Stimulated activated CD4-positive, alpha-beta T cell treated with anti-CD3 and anti-CD28 coated beads, Interleukin-12 subunit alpha, Interleukin-12 subunit beta, amount 100 ng/mL, for 48 hours (primary cell): ENCODE measurements around the gene SKIC8.

Source experiments
- DNase-seq, 3 donors: peaks; one replicate each; pipeline ENCODE4 v3.0.0-alpha.2; 2020; ENCODE audit warnings: low read depth in 2 of 3, low spot score in 1 of 3

Gene SKIC8

DNA sequence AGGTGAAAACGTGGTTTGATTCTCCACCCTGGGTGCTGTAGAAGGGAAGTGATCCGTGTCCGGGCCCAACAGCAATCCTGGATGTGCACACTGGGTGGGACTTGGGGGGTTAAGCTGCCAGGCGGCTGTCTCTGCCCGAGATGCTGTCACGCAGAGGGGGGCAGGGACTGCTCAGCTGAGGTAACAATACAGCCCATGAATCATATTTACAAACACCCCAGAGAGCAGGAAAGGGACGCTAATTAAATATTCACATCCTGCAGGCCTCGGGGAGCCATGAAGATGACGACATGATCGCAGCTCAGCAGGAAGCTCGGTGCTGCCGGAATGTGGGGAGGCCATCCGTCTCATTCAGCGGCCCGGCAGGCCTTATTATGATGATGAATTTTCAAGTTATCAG lies 22.8 kb upstream of the SKIC8 start:
- no peak for DNase-seq

DNA sequence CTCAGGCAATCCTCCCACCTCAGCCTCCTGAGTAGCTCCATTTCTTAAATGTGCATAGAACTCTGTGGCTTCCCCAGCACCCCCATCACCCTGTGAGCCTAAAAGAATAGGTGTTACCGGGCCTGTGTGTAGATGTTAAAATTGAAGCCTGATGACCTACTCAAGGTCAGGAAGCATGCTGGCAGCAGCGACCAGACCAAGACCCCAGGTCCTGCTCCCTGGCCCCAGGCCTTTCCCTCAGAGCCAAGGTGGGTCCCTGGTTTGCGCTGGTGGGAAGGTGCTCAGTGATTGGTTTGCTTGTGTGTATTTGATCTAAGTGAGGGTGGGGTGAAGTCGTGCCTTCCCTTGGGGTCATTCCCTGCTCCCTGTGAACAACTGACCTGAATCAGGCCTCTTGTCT lies 22.4 kb upstream of the SKIC8 start:
- DNase-seq = no peak

DNA sequence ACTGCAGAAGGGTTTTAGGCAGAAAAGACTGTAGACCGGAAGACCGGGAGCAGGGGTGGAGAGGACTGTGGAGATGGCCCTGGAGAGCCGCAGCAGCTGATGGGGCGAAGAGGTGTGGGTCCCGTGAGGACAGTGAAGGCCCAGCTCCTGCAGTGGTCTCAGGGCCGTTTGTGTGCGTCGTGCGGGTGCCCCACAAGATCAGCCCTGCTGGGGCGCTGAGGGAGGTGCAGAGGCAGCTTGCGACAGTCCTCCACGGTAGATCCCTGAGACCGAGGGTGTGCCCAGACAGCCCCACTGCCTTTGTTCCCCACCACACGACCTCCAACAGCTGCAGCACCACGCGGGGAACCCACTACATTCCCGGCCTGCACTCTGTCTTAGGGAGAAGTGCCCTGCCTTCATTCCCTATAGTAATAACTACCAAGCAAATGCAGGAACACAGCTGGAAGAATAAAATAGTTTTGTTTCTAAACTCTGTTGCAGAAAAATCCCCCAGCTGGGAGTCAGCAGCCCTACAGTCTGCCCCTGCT lies 21.7 kb upstream of the SKIC8 start:
- DNase-seq = no peak

DNA sequence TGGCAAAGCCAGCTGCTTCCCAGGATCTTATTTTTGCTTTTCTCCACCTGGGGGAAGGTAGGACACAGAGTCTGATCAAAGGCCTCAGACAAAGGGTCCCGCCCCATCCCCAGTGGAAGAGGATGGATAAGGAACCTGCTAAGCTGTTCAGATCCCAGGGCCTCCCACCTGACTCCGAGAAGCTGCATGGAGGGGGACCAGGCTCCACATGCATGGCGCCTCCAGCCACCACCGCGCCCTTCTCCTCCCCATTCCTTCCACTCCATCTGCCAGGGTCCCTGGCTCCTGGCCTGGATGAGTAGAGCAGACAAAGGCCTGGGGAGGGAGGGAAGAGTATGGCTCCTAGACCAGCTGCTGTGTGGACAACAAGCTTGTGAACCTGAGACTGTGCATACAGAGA lies 20.8 kb upstream of the SKIC8 start:
- no peak for DNase-seq

DNA sequence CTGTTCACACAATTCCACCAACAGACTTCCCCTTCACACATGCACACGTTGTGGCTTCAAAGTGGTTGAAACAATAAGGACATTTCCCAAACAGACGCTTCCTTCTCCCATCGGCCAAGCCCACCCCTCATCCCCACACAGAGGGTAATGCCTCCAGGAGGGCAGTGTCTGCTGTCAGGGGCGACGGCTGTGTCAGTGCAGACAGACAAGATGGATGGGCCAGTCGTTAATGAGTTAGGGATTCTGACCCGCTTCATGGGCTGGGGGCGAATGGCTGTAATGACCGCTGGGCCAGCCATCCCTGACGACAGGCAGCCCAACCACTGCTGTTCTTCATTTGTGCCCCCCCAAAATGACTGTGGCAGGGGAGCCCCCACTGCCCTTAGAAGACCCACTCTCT lies 20.2 kb upstream of the SKIC8 start:
- DNase-seq = no peak

DNA sequence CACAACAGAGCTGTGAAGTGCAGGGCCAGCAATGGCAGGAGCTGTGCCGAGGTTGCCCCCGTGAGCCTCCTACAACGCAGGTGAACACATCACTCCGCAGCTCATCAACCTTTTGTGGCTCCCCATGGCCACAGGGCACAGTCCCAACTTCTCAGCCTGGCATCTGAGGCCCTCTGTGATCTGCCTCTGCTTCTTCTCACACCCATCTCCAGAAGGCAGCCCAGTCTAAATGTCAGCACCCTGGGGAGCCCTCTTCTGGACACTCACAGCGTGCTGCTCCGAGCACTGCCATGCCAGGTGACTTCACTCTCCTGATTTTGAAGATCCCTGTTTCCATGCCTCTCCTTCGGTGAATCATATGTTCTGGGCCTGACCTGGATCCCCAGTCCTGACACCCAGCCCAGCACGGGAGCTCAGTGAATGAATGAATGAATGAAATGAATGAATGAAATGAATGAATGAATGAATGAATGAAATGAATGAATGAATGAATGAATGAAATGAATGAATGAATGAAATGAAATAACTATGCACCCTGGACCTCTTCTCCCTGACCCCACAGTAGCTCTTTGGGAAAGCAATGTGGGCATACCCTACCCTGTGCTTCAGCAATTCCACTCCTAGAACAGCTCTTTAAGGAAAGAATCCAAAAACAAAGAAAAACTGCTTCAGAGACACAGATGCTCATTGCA lies 17.9 kb upstream of the SKIC8 start:
- DNase-seq = no peak

DNA sequence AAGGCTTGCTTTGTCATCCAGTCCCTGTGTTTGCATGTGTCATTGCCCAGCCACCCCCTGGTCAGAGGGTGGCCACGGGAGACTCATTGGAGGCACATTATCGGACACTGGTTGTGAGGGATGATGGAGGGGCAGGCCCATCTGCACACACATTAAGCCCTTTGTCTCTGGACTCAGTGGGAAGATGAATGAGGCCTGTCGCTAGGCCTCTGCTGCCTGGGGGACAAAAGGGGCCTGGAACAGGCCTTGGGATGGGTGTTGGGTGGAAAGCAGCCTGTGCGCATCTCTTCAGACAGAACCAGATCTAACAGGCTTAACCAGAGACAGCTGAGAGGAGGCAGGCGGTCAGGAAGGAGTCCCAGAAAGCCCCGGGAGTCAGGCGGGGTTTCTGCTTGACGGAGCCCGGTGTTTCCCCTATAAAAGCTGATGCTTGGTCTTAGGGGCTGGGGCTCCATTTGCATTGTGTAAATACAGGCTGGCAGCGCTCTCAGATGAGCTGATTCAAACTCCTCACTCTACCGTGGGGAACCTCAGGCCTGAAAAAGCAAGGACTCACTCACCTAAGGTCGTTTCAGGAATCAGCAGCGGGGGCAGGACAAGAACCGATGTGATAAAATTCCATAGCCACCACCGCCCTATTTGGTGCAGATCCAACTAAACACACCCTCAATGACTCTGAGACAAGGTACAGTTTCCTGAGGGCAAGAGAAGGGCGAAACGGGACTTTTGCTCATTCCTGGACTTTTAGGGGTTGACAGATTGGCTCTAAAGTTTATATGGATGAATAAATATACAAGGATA lies 17.1 kb upstream of the SKIC8 start:
- DNase-seq = no peak

DNA sequence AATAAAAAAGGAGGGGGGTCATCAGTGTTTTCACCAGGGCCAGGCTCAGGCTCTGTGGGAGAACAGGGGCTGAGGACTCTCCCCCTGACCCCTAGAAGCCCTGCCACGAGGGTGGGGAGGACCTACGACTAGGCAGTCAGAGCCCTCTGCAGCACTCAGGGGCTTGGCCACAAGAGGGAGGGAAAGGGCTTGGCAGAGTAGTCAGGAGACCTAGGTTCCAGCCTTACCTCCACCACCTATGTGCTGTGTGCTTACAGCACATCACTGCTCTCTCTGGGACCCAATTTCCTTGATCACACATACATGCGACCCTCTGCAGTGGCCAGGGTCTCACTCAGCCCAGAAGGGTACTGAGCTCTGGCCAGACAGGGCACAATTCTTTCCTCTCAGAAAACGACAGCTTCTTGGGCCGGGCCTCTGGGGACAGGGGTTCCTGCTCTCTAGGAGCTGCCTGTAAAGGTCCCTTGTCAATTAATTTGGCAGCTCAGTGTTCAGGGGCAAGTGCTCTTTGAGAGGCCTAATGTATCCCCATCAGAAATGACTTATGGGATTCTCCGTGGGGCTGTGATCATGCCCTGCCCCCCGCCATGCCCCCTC lies 16.4 kb upstream of the SKIC8 start:
- no peak for DNase-seq

DNA sequence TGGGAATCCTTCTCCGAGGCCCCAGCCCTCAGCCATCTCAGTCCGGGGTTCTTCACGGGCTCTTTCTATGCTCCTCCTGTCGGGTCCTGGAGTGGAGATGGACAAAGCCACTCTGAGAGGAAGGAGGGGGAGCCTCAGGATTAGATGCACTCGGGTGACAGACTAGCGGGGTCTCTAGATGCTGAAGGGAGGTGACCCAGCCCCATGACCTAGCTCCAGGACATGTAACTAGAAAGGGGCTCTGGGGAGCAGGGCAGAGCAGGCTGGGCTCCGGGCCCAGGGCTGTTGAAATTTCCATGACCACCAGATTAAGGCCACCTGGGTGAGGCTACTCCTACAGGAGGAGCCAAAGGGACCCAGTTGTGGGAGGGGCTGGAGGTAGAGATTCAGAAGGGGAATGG lies 14.8 kb upstream of the SKIC8 start:
- no peak for DNase-seq

DNA sequence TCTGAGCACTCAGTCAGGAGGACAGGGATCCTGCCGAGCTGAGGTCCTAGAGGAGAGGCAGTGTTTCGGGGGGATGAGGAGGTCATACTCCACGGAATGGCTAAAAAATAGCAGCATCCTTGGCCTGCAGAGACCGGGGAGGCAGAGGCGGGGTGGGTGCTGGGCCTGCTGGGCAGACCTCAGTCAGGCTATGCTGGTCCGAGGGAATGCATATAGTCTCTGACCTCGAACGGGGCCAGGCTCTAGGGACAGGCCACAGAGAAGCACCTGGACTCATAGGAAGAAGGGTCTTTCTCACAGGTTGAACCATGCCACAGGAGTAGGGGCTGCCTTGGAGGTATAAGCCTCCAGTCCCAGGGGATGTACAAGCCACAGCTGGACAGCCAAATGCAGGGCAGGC lies 14.0 kb upstream of the SKIC8 start:
- no peak for DNase-seq

DNA sequence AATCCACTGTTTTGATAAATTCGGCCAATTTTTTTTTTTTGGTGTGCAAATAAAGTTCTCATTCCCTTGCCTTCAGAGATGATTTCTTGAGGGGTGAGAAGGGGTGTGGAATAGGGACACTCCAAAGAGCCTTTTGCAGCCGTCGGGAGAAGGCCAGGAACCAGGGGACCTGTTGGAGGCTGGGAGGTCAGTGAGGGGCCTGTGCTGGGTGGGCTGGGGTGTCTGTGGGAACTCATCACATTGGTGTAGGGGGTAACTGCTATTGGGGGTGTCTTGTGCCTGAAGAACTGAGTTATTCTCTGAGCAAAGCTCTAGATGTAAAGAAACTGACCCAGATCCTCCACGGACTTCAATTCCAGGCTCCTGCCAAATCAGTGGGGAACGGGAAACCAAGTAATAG lies 13.5 kb upstream of the SKIC8 start:
- DNase-seq = no peak

DNA sequence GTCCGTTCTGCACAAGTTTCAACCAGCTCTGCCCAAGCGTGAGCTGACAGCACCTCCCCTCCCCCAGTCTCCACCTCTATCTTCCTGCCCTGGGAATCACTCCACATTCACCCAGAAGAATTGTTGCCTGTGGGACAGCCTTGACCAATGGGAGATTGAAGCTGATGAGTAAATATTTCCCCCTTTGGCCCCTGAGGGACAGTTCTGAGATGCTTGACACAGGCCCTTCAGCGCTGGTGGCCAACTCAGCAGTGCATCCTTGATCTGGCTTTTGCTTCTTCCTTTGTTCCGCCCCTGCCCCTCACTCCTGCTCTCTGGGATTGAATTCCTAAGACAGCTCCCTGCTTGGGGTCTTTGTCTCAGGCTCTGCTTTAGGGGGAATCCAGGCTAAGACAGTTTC lies 13.1 kb upstream of the SKIC8 start:
- DNase-seq = no peak

DNA sequence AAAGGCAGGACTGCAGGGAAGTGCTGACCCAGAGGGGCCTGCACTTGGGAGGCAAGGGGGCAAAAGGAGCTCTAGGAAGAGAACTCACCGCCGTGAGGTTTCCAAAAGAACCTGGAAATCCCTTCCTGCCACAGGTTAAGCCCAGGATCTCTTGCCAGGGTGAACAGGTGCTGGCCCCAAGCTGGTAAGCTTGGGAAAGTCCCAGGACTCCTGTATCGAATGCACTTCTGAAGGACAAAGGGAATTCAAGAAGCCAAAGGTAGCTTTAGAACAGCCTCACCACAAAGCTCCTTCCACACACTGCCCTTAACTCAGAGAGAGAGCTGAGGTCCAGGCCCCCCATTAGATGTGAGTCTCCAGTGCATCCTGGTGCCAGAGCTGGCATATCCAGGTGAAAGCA lies 11.9 kb upstream of the SKIC8 start:
- no peak for DNase-seq

DNA sequence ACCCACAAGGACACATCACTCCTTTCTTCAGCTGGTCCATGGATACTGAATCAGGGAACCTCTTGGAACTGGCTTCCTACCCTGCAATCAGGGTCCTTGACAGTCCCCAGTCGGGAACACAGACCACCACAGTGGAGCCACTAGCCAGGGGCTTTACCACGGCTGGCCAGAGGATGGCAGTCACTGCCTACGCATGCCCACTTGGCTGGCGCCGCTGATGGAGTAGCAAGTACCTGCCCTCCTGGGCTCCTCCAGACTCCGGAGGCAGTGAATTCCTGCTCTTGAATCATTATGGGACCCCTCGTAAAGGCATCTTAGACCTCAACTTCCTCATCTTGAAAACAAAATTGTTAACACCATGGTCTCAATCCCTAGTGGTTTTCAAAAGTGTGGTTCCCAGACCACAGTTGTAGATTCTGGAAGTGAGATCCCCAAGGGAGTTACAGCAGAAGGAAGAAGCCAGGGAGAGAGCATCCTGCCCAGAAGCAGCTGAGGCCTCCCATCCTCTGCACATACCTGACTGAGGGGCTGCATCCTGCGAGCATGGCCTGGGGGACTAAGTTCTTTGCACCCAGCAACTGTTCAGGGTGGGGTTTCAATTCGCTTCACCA lies 9.1 kb upstream of the SKIC8 start:
- DNase-seq = peak; percentile 30 to 42 (median 33)

DNA sequence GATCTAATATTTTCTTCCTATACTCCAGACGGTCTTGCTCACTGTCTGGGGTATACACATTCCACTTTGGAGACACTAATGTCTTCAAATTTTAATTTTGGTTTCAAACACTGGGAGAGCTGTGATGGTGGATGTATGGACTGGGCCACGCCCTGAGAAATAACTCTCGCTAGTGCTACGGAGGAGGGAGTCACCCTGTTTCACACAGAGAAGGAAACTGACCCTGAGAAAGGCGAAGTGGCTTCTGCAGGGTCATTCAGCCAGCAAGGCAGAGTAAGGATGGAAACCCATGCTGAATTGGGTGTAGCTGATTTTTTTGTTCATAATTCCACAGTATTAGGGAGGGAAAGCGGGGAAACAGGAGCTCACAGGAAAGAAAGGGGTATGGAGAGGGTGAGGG lies 8.6 kb upstream of the SKIC8 start:
- no peak for DNase-seq

DNA sequence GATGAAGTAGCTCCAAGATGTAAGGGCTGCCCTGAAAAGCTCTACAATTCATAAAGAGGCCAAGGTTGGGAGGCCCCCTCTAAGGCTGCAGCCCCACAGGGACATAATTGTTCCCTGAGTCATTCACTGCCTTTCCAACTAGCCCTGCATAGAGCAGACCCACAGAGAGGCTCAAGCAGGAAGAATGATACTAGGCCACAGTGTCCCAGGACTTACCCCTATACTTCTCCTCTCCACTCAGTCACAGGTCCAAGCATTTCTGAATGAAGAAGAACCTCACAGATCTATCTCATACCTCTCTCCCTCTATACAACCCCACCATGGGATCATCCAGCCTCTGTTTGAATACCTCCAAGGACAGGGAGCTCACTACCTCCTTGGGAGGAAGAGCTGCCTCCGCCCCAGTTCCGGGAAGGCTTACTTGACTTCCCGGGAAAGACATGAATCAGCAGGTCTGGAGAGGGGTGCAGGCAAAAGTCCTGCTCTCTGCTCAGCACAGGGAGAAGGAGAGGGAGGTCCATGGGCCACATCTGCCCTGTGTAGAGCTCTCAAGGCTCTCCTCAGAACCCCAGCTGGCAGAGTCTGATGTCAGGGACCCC lies 6.9 kb upstream of the SKIC8 start:
- DNase-seq = no peak

DNA sequence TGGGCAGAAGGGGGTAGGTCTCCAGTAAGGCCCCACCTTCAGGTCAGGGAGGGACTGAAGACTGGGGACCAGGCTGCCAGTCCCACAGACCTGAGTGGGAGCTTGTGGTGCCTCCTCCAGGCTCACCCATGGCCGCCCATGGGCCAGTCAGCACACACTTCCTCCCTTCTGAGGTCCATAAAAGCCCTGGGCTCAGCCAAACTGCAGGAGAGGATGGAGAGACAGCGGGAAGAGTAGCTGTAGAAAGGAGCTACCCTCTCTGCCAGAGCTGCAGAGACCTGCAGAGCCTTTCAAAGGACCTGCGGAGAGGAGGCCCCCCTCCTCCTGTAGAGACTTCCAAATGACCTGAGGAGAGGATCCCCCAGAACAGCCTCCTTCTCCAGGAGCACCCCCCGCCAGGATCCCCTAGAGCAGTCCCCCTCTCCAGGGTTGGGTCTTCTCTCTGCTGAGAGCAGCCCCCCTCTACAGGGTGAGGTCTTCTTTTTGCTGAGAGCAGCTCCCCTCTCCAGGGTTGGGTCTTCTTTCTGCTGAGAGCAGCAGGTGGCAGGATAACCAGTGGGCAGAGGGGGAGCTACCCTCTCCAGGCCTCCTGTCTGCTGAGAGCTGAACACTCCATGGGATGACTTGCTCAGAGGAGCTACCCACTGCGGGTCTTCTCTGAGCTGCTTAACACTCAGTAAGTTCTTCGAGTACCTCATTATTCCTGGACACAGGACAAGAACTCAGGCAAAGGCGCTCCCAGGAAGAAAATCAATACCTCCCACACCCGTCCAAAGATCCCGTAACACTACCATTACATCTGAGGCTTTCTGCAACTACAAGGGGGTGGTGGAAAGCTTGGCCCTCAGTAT lies 5.0 kb upstream of the SKIC8 start:
- no peak for DNase-seq

DNA sequence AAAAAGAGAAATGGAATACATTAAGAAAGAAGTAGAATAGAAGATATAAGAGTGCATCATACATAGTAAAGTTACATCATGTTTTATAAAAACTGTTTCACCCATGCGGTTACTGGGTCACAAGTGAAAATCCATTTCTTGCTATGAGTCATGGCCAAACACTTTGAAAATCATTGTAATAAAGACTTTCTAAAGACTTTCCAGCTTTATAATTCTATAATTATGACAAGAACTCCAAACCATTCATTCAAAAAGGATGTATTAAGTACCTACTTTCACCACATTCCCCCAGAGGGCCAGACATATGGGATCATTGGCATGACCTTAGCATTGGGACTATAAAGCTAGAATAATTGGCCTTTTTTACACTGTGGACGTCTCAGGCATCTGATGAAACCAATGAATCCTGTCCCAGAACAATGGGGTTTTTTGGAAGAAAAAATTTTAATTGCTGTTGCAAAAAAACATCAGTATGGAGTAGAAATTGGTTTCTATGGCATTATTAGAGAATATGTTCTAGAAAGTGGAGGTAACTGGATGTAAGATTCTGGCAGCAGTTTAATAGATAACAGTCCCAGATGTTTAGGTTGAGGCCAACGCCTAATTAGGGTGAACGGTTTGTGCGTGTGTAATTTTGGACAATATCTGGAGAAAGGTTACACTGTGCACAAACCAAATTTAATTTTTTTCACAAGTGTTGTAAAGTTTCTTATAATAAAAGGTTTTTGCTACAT lies 3.3 kb upstream of the SKIC8 start:
- no peak for DNase-seq

DNA sequence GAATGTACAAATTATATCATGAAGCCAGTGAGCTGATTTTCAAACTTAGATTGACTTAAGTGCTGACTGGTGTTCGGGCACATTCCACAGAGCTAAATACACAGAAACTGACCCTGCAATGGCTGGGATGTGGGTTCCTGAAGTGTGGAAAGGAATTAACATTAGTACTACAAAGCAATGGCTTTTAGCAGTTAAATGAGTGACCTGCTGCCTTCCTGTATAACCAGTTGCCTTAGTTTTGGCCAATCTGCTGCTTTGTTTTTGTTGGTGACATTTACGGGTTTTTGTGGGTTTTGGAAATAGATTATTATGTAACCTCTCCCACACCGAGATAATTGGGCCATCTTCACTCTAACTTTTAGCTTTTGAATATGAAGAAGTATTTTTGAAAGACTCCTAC lies 2.4 kb upstream of the SKIC8 start:
- DNase-seq = no peak

DNA sequence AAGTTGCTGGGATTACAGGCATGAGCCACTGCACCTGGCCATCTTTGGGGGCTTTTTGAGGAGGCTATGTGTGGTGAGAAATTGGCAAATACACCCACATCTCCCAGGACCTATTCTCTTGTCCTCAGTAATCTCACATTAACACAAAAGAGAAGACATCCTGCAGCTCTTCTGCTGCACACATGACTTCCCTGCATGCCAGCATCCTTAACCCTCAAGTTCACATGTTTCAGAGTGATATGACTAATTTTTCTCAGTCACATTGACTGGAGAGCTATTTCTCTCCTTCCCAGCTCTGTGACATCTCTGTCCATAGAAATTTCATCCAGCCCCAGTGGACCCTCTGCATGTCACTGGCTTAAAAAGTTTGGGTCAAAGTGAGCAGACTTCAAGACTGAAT lies 1.9 kb upstream of the SKIC8 start:
- no peak for DNase-seq
